Aorta (tissue), 5 donors: ENCODE results near the gene SLC4A8. TPM values are rescaled to one million over a fixed set of nuclear protein-coding genes. Genes with fewer than 3 reads are reported as not detected.

Experiments used
- ATAC-seq: fragments of 200-7000 bp; cut with Tn5 transposase; one replicate; pipeline ENCODE4 v1.9.1; 2022; ENCODE audit warnings: moderate library complexity; ENCODE audit not compliant: low FRiP score
- DNase-seq, 2 donors: peaks; one replicate each; pipeline ENCODE4 v3.0.0-alpha.2; 2020
- H3K27ac ChIP-seq, 2 donors: one replicate each; pipeline ENCODE4 v1.5.1; 2013; ENCODE audit warnings: low read length in 2 of 2, mild to moderate bottlenecking in 2 of 2, moderate library complexity in 2 of 2, control low read depth in 1 of 2, inconsistent platforms in 1 of 2, low read depth in 1 of 2
- H3K27me3 ChIP-seq, 2 donors: one replicate each; pipeline ENCODE4 v1.6.1; 2013; ENCODE audit warnings: control low read depth in 1 of 2, low read length in 1 of 2, mild to moderate bottlenecking in 1 of 2, moderate library complexity in 1 of 2; ENCODE audit not compliant: insufficient read depth in 2 of 2, control insufficient read depth in 1 of 2
- H3K36me3 ChIP-seq, 2 donors: one replicate each; pipeline ENCODE4 v1.6.1; 2013; ENCODE audit warnings: control low read depth in 1 of 2, low read length in 1 of 2, mild to moderate bottlenecking in 1 of 2; ENCODE audit not compliant: insufficient read depth in 2 of 2, control insufficient read depth in 1 of 2
- H3K4me1 ChIP-seq, 2 donors: one replicate each; pipeline ENCODE4 v1.6.1; 2013; ENCODE audit warnings: low read length in 2 of 2, control low read depth in 1 of 2, mild to moderate bottlenecking in 1 of 2, moderate library complexity in 1 of 2; ENCODE audit not compliant: insufficient read depth in 2 of 2, control insufficient read depth in 1 of 2
- H3K4me3 ChIP-seq, 2 donors: one replicate each; pipeline ENCODE4 v1.5.1; 2013; ENCODE audit warnings: low read length in 2 of 2, control low read depth in 1 of 2, mild to moderate bottlenecking in 1 of 2
- H3K9me3 ChIP-seq: one replicate; pipeline ENCODE4 v1.6.1; 2013; ENCODE audit warnings: mild to moderate bottlenecking, low read length; ENCODE audit not compliant: control insufficient read depth
- WGBS, 2 donors: extraction: QIAGEN DNeasy Blood & Tissue Kit; methylation state at CpG; one replicate each; pipeline ENCODE4 v1.1.7; 2013; 5-methylcytosine and 5-hydroxymethylcytosine counted together
- intact Hi-C, 2 donors: fragments of 100-400 bp; cut with DNase I; formaldehyde crosslinking; loops; one replicate each; pipeline versions ENCODE4 v1.14.2 to v1.15.0; 2022
- polyA plus RNA-seq, 2 donors: library from polyadenylated mRNA; stranded (reverse); fragments of 200-250 nt; gene quantifications; one replicate each; pipeline ENCODE4 v1.2.3, GENCODE V29; 2013
- total RNA-seq, 2 donors: library from RNA; stranded (reverse); fragmentation: NEBNext Ultra II Directional; extraction: Animal tissue kit (Norgen Biotek cat#: 25700); gene quantifications; one replicate each; pipeline ENCODE4 v1.2.1, GENCODE V29; 2021
- donor health status: healthy with polysubstance abuse.
- donor health status: Bipolar disorder and iron deficiency.
- donor health status: DM: no; HTN: no; CAD: no.
- donor health status: DM: no; HTN: no; CAD: no.
- donor health status: DM: yes; HTN: yes; CAD: no.

The SLC4A8 gene
- total and polyA plus RNA-seq, 4 donors: 0.36 to 6.1 (median 2.3) TPM

GRCh38 chr12:51413791-51414190 is 10.8 kb upstream of the SLC4A8 start:
- DNase-seq: no peak
- ATAC-seq: no peak
- no peaks in the 10 kb centered on the region for H3K27me3 ChIP-seq
- no peaks in the 10 kb centered on the region for H3K4me1 ChIP-seq
- no peak overlapping the region for H3K4me3 ChIP-seq
- no peaks in the 10 kb centered on the region for H3K36me3 ChIP-seq
- intact Hi-C loops: no loop called here
- 79 to 83% methylated on average over 3 of the region's 3 CpGs for WGBS, 2 donors
- H3K9me3 ChIP-seq: no peaks in the 10 kb centered on the region
- no peak overlapping the region for H3K27ac ChIP-seq

- intact Hi-C loops: no loop called here
- H3K27me3 ChIP-seq: no peaks in the 10 kb centered on the region
- H3K9me3 ChIP-seq: no peaks in the 10 kb centered on the region
- WGBS, 2 donors: 96% methylated on average over 1 of the region's 1 CpG
- no peak for DNase-seq
- no peak overlapping the region for H3K27ac ChIP-seq
- no peak overlapping the region for H3K4me3 ChIP-seq
- no peak for ATAC-seq
- no peaks in the 10 kb centered on the region for H3K4me1 ChIP-seq
- no peaks in the 10 kb centered on the region for H3K36me3 ChIP-seq
Observed at GRCh38 chr12:51415931-51416330, 8.7 kb upstream of the SLC4A8 start.

- intact Hi-C loops: no loop called here
- Histone ChIP-seq H3K4me3 (no peak overlapping the region), H3K27me3 (no peaks in the 10 kb centered on the region), H3K27ac (no peak overlapping the region), H3K4me1 (no peaks in the 10 kb centered on the region), H3K36me3 (no peaks in the 10 kb centered on the region), H3K9me3 (no peaks in the 10 kb centered on the region)
- ATAC-seq (no peak), DNase-seq (no peak)
- WGBS, 2 donors: 54 to 58% methylated on average over 4 of the region's 4 CpGs
Observed at GRCh38 chr12:51417826-51418225, 6.8 kb upstream of the SLC4A8 start.

- WGBS, 2 donors: 43 to 56% methylated on average over 11 of the region's 11 CpGs
- ATAC-seq: no peak
- intact Hi-C loops: loop anchor here in 1 of 2 donors (5.0 kb wide), 1 partner anchor 113 kb away; no protein-coding TSS in a partner anchor
- DNase-seq: no peak
- Histone ChIP-seq H3K9me3 (no peaks in the 10 kb centered on the region), H3K27ac (no peak overlapping the region), H3K4me1 (no peaks in the 10 kb centered on the region), H3K36me3 (no peaks in the 10 kb centered on the region), H3K27me3 (no peaks in the 10 kb centered on the region), H3K4me3 (no peak overlapping the region)
Observed at GRCh38 chr12:51419425-51420193, 5.0 kb upstream of the SLC4A8 start.

GRCh38 chr12:51421266-51421884 is 3.3 kb upstream of the SLC4A8 start:
- Histone ChIP-seq H3K36me3 (no peaks in the 10 kb centered on the region), H3K9me3 (no peaks in the 10 kb centered on the region), H3K27me3 (no peaks in the 10 kb centered on the region), H3K27ac (no peak overlapping the region), H3K4me3 (no peak overlapping the region), H3K4me1 (no peaks in the 10 kb centered on the region)
- intact Hi-C loops: loop anchor here in 1 of 2 donors (5.0 kb wide), 1 partner anchor 111 kb away; no protein-coding TSS in a partner anchor
- no peak for DNase-seq
- 76 to 79% methylated on average over 5 of the region's 5 CpGs for WGBS, 2 donors
- ATAC-seq: no peak

GRCh38 chr12:51424094-51424661 is 453 bp upstream of the SLC4A8 start:
- Histone ChIP-seq H3K9me3 (no peaks in the 10 kb centered on the region), H3K27me3 (no peaks in the 10 kb centered on the region), H3K4me3 (no peak overlapping the region), H3K4me1 (no peaks in the 10 kb centered on the region), H3K36me3 (no peaks in the 10 kb centered on the region), H3K27ac (no peak overlapping the region)
- ATAC-seq: no peak
- DNase-seq: no peak
- 18 to 22% methylated on average over 10 of the region's 10 CpGs for WGBS, 2 donors
- intact Hi-C loops: loop anchor here in 1 of 2 donors (5.0 kb wide), 1 partner anchor 108 kb away; no protein-coding TSS in a partner anchor

GRCh38 chr12:51428256-51428655 is 3.6 kb downstream of the SLC4A8 start:
- ATAC-seq: no peak
- Histone ChIP-seq H3K9me3 (no peaks in the 10 kb centered on the region), H3K4me1 (no peaks in the 10 kb centered on the region), H3K4me3 (no peak overlapping the region), H3K27ac (no peak overlapping the region), H3K36me3 (peaks cover 0 to 5% of the 10 kb centered on the region in 2 donors), H3K27me3 (no peaks in the 10 kb centered on the region)
- whole genome bisulfite sequencing, 2 donors: 89 to 91% methylated on average over 4 of the region's 4 CpGs
- DNase-seq: no peak
- intact Hi-C loops: no loop called here

GRCh38 chr12:51429700-51430099 is 5.1 kb downstream of the SLC4A8 start:
- Histone ChIP-seq H3K4me3 (no peak overlapping the region), H3K36me3 (peaks cover 0 to 5% of the 10 kb centered on the region in 2 donors), H3K27ac (no peak overlapping the region), H3K4me1 (no peaks in the 10 kb centered on the region), H3K9me3 (no peaks in the 10 kb centered on the region), H3K27me3 (no peaks in the 10 kb centered on the region)
- DNase-seq (no peak), ATAC-seq (no peak)
- WGBS, 2 donors: 94 to 96% methylated on average over 4 of the region's 4 CpGs
- intact Hi-C loops: no loop called here
